ENCODE data around the gene SLC11A2.

GRCh38 chr12:50955288-50955687 is 70.9 kb downstream of the SLC11A2 start:
- TF ChIP-seq CTCF (conservative IDR thresholded peaks at IDR 0.05; ENCODE audit: low read depth, low read length), result no peak
- TF ChIP-seq MAFK (IDR thresholded peaks at IDR 0.05; ENCODE audit: low read depth, low read length), result no peak
- no peak for TF ChIP-seq RFX5 (IDR thresholded peaks at IDR 0.05; ENCODE audit: low read depth, low read length)
- no peak for TF ChIP-seq POLR2A (IDR thresholded peaks at IDR 0.05; ENCODE audit: low read depth, low read length)
- no peak for TF ChIP-seq MAZ (IDR thresholded peaks at IDR 0.05; ENCODE audit: borderline replicate concordance, low read depth, low read length)
- no peak for TF ChIP-seq FOS (IDR thresholded peaks at IDR 0.05; ENCODE audit: low read depth, low read length)
- no peak for TF ChIP-seq ELK1 (IDR thresholded peaks at IDR 0.05; ENCODE audit: borderline replicate concordance, low read depth, low read length)
- no peak for TF ChIP-seq SMC3 (IDR thresholded peaks at IDR 0.05; ENCODE audit: low read depth, low read length)
- no peak for TF ChIP-seq RAD21 (IDR thresholded peaks at IDR 0.05; ENCODE audit: low read length)
- no peak for TF ChIP-seq MXI1 (IDR thresholded peaks at IDR 0.05; ENCODE audit: borderline replicate concordance, low read depth, low read length)
- TF ChIP-seq USF2 (IDR thresholded peaks at IDR 0.05; ENCODE audit: low read depth, low read length), result no peak
- TF ChIP-seq CEBPB (IDR thresholded peaks at IDR 0.05; ENCODE audit: low read depth, low read length), result no peak
- no peak for TF ChIP-seq BHLHE40 (IDR thresholded peaks at IDR 0.05; ENCODE audit: low read depth, low read length)
- TF ChIP-seq CHD1 (IDR thresholded peaks at IDR 0.05; ENCODE audit: low read depth, low read length), result no peak
